GM20431 (cell line): ENCODE results near the gene DDX50.
"Not testable (repeated sequence)": the region's sequence is repeated elsewhere in the genome, so short reads cannot be mapped to it uniquely, and the experiment has no call there.

ENCODE experiments used
- in situ Hi-C: fragments of 300-500 bp; cut with MseI, MboI; formaldehyde crosslinking; loops from one replicate; pipeline ENCODE4 v1.15.0; 2020; ENCODE audit warnings: low sequenced_read_pairs; ENCODE audit not compliant: unreplicated experiment

DDX50 gene

DNA sequence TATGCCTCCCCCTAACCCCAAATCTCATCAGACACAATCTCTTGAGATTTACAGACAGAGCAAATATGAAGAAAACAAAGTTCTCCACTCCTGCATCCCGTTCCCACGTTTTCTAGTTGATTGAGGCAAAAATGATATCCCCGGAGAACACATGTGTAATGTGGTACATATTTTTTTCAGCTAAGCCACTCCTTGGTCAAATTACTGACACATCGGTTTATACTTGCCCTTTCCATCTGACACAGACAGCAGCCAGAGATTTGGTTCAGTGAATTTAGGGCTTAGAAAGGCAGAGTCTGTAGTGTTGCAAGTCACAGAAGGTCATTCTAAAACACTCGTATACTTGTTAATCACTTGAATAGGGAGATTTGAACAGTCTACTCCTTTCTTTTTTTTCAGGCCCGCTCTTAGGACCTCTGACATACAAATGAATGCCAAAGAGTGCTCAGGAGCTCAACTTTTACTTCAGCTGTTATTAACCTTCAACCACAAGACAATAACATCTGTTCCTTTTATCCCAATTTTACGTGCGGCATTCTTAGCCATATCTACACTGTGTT lies 1.8 kb upstream of the DDX50 start:
- in situ Hi-C loops, result no loop called here

GRCh38 chr10:68900427-68901104 lies 549 bp upstream of the DDX50 start:
- in situ Hi-C loops, result no loop called here

DNA sequence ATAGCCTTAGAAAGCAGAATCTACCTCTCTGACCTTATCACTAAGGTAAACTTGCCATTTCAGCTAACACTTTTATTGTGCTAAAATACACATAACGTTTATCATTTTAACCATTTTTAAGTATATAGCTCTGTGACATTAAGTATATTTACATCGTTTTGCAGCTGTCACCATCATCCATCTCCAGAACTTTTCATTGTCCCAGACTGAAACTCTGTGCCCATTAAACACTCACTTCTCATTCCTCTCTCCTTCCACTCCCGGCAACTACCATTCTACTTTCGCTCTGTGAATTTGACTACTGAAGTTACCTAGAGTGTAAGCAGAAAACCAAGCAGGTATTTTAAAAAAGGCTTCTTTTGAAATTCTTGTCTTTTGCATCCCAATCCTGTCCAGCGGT lies 1.3 kb downstream of the DDX50 start:
- in situ Hi-C loops, result no loop called here

GRCh38 chr10:68924593-68924992 lies 23.5 kb downstream of the DDX50 start:
- in situ Hi-C loops, result no loop called here

GRCh38 chr10:68925489-68925888 lies 24.4 kb downstream of the DDX50 start:
- in situ Hi-C loops, result no loop called here

- in situ Hi-C loops, result not testable (repeated sequence)
Measured at GRCh38 chr10:68929157-68929556, 28.0 kb downstream of the DDX50 start.

DNA sequence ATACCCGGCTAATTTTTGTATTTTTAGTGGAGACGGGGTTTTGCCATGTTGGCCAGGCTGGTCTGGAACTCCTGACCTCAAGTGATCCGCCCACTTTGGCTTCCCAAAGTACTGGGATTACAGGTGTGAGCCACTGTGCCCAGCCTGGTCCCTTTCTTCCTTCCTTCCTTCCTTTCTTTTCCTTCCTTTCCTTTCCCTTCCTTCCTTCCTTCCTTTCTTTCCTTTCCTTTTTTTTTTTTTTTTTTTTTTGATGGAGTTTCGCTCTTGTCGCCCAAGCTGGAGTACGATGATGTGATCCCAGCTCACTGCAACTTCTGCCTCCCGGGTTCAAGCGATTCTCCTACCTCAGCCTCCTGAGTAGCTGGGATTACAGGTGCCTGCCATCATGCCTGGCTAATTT lies 28.8 kb downstream of the DDX50 start:
- in situ Hi-C loops, result not testable (repeated sequence)

GRCh38 chr10:68932860-68933259 lies 31.7 kb downstream of the DDX50 start:
- in situ Hi-C loops, result not testable (repeated sequence)

DNA sequence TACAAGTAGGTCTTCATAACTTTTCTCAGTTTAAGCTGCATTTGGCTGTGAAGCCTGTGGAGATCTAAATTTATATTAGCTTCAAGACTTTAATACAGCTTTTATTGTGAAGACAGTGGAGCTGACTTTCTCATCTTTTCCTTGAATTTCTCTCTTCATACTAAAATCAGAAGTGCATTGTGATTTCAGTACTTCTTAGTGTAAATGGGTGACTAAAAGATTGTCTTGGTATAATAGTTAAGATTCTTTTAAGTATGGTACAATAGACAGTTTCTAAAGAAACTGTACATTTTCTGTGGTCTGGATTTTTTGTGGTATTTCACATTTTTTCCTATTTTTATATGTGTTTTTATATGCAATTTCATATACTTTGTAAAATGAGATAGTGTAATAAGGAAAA lies 33.9 kb downstream of the DDX50 start:
- in situ Hi-C loops, result no loop called here

GRCh38 chr10:68938117-68938516 lies 37.0 kb downstream of the DDX50 start:
- in situ Hi-C loops, result no loop called here

- in situ Hi-C loops, result no loop called here
Measured at GRCh38 chr10:68938884-68939283, 37.8 kb downstream of the DDX50 start.

GRCh38 chr10:68940917-68941316 lies 39.8 kb downstream of the DDX50 start:
- in situ Hi-C loops, result not testable (repeated sequence)

- in situ Hi-C loops, result no loop called here
Measured at GRCh38 chr10:68950598-68950997, 49.5 kb downstream of the DDX50 start.

DNA sequence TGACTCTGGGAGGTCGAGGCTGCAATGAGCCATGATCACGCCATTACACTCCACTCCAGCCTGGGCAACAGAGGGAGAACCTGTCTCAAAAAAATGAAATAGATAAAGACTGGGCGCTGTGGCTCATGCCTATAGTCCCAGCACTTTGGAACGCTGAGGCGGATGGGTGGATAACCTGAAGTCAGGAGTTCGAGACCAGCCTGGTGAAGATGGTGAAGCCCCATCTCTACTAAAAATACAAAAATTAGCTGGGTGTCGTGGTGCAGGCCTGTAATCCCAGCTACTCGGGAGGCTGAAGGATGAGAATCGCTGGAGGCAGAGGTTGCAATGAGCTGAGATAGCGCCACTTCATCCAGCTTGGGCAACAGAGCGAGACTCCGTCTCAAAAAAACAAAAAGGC lies 53.8 kb downstream of the DDX50 start:
- in situ Hi-C loops, result no loop called here

- in situ Hi-C loops, result no loop called here
Measured at GRCh38 chr10:68955355-68955831, 54.3 kb downstream of the DDX50 start.

- in situ Hi-C loops, result no loop called here
Measured at GRCh38 chr10:68955832-68956532, 54.9 kb downstream of the DDX50 start, which contains the start of gene DDX21. TSS of gene DDX21 (plus strand) at chr10:68956170. CDS start at chr10:68956226, 56 bp downstream.

GRCh38 chr10:68957284-68957615 lies 56.1 kb downstream of the DDX50 start:
- in situ Hi-C loops, result no loop called here

DNA sequence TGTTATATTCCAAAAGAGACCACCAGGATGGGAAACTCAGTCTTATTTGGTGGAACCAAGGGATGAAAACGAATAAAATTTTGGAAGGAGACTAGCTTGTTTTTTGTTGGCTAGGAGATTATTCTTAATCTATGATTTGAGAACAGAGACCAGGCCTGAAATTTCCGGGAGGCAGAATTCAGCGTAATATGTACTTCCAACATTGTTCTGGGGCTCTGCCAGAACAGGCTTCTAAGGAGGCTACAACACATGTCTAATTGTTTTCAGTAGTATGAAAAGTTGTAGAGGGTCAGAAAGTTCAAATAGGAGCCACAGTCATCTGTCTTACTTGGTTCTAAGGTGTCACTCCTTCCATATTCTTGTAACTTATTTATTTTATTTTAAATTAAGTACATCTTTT lies 56.5 kb downstream of the DDX50 start:
- in situ Hi-C loops, result no loop called here

DNA sequence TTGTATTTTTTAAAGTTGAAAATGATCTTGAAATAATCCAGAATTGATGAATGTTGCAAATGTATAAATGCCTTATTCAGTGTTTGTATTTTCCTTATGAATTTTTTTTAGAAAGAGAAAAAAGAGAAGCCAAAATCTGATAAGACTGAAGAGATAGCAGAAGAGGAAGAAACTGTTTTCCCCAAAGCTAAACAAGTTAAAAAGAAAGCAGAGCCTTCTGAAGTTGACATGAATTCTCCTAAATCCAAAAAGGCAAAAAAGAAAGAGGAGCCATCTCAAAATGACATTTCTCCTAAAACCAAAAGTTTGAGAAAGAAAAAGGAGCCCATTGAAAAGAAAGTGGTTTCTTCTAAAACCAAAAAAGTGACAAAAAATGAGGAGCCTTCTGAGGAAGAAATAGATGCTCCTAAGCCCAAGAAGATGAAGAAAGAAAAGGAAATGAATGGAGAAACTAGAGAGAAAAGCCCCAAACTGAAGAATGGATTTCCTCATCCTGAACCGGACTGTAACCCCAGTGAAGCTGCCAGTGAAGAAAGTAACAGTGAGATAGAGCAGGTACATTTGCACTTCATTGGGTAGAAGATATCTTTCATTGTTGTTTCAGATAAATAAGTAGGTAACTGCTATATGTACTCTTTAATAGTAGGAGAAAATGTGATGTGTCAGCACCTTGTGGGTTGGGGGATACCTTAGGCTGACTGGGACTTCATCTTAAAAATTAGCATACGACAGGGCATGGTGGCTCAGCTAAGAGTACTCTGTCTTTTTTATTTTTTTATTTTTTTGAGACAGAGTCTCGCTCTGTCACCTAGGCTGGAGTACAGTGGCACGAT lies 58.8 kb downstream of the DDX50 start:
- in situ Hi-C loops, result no loop called here

DNA sequence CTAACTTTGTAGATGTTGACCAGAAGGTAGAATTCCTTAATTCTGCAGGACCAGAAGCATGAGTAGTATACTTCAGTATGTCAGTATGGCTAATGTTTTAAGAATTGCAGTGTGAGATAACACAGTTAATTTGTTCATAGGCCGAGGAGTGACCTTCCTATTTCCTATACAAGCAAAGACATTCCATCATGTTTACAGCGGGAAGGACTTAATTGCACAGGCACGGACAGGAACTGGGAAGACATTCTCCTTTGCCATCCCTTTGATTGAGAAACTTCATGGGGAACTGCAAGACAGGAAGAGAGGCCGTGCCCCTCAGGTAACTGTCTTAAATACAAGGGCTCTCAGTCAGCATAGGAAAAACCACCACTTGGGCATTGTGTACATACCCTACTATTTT lies 62.0 kb downstream of the DDX50 start:
- in situ Hi-C loops, result no loop called here

GRCh38 chr10:68973975-68974374 lies 72.9 kb downstream of the DDX50 start:
- in situ Hi-C loops, result no loop called here
